ENCODE measurements around the gene GLT6D1.

DNA sequence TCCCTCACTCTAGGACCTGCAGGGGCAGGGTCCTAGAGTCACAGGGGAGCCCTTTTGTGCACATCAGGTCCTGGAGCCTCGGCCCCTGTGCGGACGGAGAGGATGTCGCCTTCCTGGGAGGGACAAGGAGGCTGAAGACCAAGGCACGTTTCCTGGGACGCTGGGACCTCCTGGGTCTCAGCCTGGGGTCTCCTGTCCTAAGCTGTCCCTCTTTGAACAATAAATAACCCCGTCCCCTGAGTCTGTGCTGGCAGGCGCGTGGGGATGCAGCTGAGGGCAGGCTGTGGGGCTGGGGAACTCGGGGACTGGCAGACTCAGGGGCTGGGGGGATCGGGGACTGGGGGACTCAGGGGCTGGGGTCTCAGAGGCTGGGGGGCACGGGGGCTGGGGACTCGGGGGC, 46.7 kb downstream of the GLT6D1 start:
- TF ChIP-seq ZNF274 (IDR thresholded peaks at IDR 0.05; ENCODE audit: low read depth, low read length) (no peak), YY1 (IDR thresholded peaks at IDR 0.05; ENCODE audit: insufficient read depth, insufficient read length) (no peak)
